ENCODE results near the gene CGAS. TPM values are rescaled to one million over a fixed set of nuclear protein-coding genes. Genes with fewer than 3 reads are reported as not detected.
"Not testable (repeated sequence)": the region's sequence is repeated elsewhere in the genome, so short reads cannot be mapped to it uniquely, and the experiment has no call there.

Gene CGAS
- total RNA-seq, 2 experiments from 2014 or later: 32.4 to 33.1 TPM

DNA sequence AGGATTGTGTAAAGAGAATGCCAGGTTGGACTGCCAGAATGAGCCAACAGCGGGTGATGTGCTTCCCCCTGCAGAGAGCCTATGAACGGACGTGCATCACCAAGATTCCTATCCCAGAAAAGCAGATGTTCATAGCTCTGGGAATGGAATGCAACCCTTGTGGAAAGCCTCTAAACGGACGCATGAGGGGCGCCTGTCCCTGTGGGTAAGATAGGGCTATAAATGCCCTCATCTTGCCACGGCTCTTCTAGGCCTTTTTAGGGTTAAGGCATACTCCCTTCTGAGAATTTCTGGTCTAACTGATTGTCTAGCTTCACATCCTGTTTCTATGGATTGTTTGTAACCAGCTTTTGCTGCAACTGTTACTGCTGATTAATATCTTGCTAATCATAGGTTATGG, 7.4 kb upstream of the CGAS start:
- H3K4me1 Mint-ChIP-seq (ENCODE audit: low read depth): peaks cover 57% of the 10 kb centered on the region
- not testable (repeated sequence) for H3K27me3 Mint-ChIP-seq (ENCODE audit: low read depth); H3K9me3 Mint-ChIP-seq (ENCODE audit: insufficient read depth); DNase-seq; ATAC-seq
- CTCF ChIA-PET: interaction anchor here (3.3 kb wide), 1 partner anchor 8 kb away, joined by 26 read pairs; the partner anchor contains the start of gene CGAS
- peak overlapping the region; percentile 94 for H3K4me3 Mint-ChIP-seq
- peaks cover 23% of the 10 kb centered on the region for H3K36me3 Mint-ChIP-seq (ENCODE audit: low read depth)
- H3K27ac Mint-ChIP-seq: peak overlapping the region; percentile 85
- POLR2A ChIA-PET: interaction anchor here (1.6 to 3.7 kb wide), 2 partner anchors 8 to 63 kb away, joined by 5 to 69 read pairs; partner anchors contain the start of gene EEF1A1

DNA sequence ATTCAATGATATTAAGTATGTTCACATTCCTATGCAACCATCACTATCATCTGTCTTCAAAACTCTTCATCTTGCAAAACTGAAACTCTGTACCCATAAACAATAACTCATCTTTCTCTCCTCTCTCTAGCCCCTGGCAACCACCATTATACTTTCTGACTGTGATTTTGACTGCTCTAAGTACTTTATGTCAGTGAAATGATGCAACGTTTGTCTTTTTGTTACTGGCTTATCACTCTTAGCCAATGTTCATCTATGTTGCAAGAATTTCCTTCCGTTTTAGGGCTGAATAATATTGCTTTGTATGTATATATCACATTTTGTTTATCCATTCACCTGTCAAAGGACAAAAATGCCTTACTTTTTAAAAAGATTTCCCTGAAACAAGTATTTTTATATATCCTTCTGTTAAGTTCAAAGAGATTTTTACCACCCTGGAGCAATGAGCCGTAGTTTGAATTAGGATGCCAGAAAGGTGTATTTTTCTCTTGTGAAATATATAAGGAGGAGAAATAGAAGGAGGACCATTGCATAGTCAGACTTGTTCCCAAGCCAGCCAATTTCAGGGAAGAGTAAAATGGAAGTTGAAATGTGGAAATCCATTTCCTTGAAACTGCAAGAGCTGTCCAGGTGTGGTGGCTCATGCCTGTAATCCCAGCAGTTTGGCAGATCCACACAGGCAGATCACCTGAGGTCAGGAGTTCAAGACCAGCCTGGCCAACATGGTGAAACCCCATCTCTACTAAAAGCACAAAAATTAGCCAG, 4.0 kb upstream of the CGAS start:
- DNase-seq (no peak), ATAC-seq (no peak)
- Mint-ChIP-seq H3K4me3 (no peak overlapping the region), H3K27me3 (ENCODE audit: low read depth) (no peaks in the 10 kb centered on the region), H3K9me3 (ENCODE audit: insufficient read depth) (no peaks in the 10 kb centered on the region), H3K4me1 (ENCODE audit: low read depth) (peaks cover 53% of the 10 kb centered on the region), H3K36me3 (ENCODE audit: low read depth) (peaks cover 3% of the 10 kb centered on the region), H3K27ac (peak overlapping the region; percentile 37)
- ChIA-PET CTCF (no interaction called here), POLR2A (no interaction called here)

DNA sequence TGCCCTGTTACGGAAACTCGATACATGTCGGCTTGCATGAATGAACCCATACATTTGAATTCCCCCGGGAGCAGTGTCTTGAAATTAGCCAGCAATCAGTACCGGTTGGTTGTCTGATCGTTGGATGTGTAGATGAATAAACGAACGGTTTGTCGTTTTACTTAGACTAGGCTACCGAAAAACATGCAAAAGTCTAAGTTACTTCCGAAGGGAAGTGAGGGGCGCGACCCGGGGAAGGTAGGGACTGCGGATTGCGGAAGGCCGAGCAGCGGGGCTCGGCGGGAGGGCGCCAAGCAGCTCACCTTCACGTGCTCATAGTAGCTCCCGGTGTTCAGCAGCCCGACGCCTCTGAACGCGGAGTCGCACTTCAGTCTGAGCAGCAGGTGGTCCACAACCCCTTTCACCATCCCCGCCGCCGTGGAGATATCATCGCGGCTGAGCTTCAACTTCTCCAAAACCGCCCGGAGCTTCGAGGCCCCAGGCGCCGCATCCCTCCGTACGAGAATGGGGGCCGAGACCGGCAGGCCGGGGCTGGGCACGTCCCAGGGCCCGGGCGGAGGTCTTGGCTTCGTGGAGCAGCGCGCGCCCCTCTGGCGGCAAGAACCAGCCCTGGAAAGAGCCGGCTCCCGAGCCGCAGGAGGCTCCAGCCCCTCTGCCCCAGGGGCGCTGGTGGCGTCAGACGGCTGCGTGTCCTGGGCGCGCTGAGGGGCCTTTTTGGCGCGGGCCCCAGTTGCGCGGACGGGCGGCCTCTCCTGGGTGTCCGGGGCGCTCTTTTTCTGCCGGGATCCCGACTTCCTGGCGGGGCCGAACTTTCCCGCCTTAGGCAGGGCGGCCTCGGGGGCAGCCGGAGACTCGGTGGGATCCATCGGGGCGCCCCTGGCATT, 632 bp downstream of the CGAS start:
- ATAC-seq: peak; percentile 63
- POLR2A ChIA-PET: interaction anchor here (0.6 to 3.9 kb wide), 14 partner anchors 8 to 202 kb away, joined by 3 to 150 read pairs (median 6); partner anchors contain the start of genes EEF1A1 and MTO1
- peak; percentile 62 for DNase-seq
- peaks cover 33% of the 10 kb centered on the region for H3K36me3 Mint-ChIP-seq (ENCODE audit: low read depth)
- H3K4me3 Mint-ChIP-seq: peak overlapping the region; percentile 89
- CTCF ChIA-PET: interaction anchor here (1.4 to 3.8 kb wide), 4 partner anchors 10 to 61 kb away, joined by 3 to 26 read pairs (median 6); partner anchors contain the start of gene MTO1
- H3K4me1 Mint-ChIP-seq (ENCODE audit: low read depth): peaks cover 45% of the 10 kb centered on the region
- no peaks in the 10 kb centered on the region for H3K27me3 Mint-ChIP-seq (ENCODE audit: low read depth)
- H3K27ac Mint-ChIP-seq: peak overlapping the region; percentile 90
- H3K9me3 Mint-ChIP-seq (ENCODE audit: insufficient read depth): no peaks in the 10 kb centered on the region

DNA sequence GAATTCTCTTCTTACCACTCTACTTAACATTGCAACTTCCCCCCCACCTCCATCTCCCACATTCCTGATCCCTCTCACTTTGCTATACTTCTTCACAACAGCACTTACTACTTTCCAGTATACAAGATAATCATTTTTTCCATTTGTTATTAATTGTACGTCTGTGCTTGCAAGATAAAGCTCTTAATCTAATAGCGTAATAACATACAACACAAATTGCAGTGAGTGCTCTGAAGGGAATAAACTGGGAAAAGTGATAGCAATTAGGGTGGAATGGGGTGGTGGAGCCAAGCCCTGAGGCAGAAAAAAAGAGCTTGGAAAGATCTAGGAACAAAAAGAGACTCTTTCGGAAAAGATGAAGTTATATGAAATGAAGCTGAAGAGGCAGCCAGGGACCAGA, 8.5 kb downstream of the CGAS start:
- POLR2A ChIA-PET: interaction anchor here (1.1 to 2.7 kb wide), 3 partner anchors 9 to 57 kb away, joined by 3 to 8 read pairs (median 3); partner anchors contain the start of genes CGAS and MTO1

DNA sequence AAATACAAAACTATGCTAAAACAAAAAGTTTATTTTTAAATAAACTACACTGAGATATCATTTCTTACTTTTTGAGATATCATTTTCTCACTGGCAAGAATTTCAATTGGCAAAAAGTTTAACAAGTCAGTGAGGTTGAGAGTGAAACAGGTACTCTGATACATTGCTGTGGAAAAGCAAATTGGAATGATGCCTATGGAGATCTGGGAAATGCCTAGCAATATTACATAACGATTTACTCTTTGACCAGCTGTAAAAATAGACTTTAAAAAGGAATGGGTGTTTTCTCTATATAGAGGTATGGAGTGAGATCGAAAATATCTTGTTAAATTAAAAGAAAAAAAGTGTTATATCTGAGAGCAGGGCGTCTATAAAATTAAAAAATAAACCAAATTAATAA, 16.9 kb downstream of the CGAS start:
- no peak overlapping the region for H3K27ac Mint-ChIP-seq
- peaks cover 52% of the 10 kb centered on the region for H3K36me3 Mint-ChIP-seq (ENCODE audit: low read depth)
- no peak overlapping the region for H3K4me3 Mint-ChIP-seq
- H3K9me3 Mint-ChIP-seq (ENCODE audit: insufficient read depth): no peaks in the 10 kb centered on the region
- peaks cover 20% of the 10 kb centered on the region for H3K4me1 Mint-ChIP-seq (ENCODE audit: low read depth)
- ChIA-PET CTCF (no interaction called here), POLR2A (interaction anchor here (1.0 to 1.1 kb wide), 2 partner anchors 16 to 27 kb away, joined by 3 read pairs; partner anchors contain the start of gene MTO1)
- H3K27me3 Mint-ChIP-seq (ENCODE audit: low read depth): no peaks in the 10 kb centered on the region
- no peak for ATAC-seq
- no peak for DNase-seq

More for the DNA sequence above, 8.5 kb downstream of the CGAS start:
- CTCF ChIA-PET: no interaction called here
- peaks cover 60% of the 10 kb centered on the region for H3K36me3 Mint-ChIP-seq (ENCODE audit: low read depth)
- peaks cover 50% of the 10 kb centered on the region for H3K4me1 Mint-ChIP-seq (ENCODE audit: low read depth)
- no peak overlapping the region for H3K4me3 Mint-ChIP-seq
- H3K27ac Mint-ChIP-seq: no peak overlapping the region
- DNase-seq: no peak
- no peaks in the 10 kb centered on the region for H3K9me3 Mint-ChIP-seq (ENCODE audit: insufficient read depth)
- no peaks in the 10 kb centered on the region for H3K27me3 Mint-ChIP-seq (ENCODE audit: low read depth)
- ATAC-seq: no peak

DNA sequence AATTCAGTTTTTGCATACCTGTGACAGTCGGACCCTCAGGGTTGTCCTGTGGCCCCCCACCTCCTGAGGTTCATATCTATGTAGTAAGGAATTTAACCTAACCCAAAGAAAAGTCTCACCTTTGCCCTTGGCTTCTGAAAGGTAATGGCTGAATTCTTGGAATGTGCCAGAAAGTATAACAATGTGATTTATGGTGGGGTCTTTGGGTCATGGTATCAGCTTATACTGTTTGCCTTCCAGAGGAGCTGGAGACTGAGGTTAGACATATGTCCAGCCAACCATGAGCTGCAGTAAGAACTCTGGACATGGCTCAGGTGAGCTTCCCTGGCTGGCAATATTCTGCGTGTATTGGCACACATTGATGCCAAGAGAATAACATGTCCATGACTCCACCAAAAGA, 30.6 kb downstream of the CGAS start:
- CTCF ChIA-PET: interaction anchor here (1.1 kb wide), 1 partner anchor 10 kb away, joined by 3 read pairs; no protein-coding TSS in a partner anchor

DNA sequence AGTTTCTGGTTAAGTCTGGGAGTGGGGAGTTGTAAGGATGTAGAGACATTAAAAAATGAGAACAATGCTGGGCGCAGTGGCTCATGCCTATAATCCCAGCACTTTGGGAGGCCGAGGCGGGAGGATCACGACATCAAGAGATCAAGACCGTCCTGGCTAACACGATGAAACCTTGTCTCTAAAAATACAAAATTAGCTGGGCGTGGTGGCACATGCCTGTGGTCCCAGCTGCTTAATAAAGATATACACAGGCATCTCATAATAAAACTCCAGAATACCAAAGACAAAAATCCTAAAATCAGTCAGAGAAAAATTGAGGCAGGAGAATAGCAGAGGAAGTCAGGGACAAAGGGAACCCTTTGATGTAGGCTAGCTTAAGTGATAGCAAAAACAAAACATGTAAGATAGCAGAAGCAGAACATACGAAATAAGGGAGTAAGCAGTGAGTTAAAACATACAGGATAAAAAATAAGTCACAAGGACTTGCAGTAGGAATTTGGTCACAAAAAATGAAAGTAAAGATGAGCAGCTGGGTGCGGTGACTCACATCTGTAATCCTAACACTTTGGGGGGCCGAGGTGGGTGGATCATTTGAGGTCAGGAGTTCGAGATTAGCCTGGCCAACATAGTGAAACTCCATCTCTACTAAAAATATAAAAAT, 33.9 kb downstream of the CGAS start:
- Mint-ChIP-seq H3K9me3 (ENCODE audit: insufficient read depth) (no peaks in the 10 kb centered on the region), H3K4me1 (ENCODE audit: low read depth) (peaks cover 35% of the 10 kb centered on the region), H3K4me3 (no peak overlapping the region), H3K27me3 (ENCODE audit: low read depth) (no peaks in the 10 kb centered on the region), H3K27ac (peak overlapping the region; percentile 53), H3K36me3 (ENCODE audit: low read depth) (peaks cover 57% of the 10 kb centered on the region)
- ChIA-PET POLR2A (no interaction called here), CTCF (no interaction called here)
- no peak for DNase-seq
- no peak for ATAC-seq

More for the DNA sequence above, 30.6 kb downstream of the CGAS start:
- Mint-ChIP-seq H3K36me3 (ENCODE audit: low read depth) (peaks cover 56% of the 10 kb centered on the region), H3K9me3 (ENCODE audit: insufficient read depth) (no peaks in the 10 kb centered on the region), H3K4me1 (ENCODE audit: low read depth) (peaks cover 43% of the 10 kb centered on the region), H3K4me3 (peak overlapping the region; percentile 66), H3K27me3 (ENCODE audit: low read depth) (no peaks in the 10 kb centered on the region), H3K27ac (peak overlapping the region; percentile 94)
- ATAC-seq: no peak
- no peak for DNase-seq
- POLR2A ChIA-PET: interaction anchor here (1.8 to 2.5 kb wide), 3 partner anchors 30 to 99 kb away, joined by 4 to 12 read pairs (median 8); partner anchors contain the start of genes CGAS and MTO1

DNA sequence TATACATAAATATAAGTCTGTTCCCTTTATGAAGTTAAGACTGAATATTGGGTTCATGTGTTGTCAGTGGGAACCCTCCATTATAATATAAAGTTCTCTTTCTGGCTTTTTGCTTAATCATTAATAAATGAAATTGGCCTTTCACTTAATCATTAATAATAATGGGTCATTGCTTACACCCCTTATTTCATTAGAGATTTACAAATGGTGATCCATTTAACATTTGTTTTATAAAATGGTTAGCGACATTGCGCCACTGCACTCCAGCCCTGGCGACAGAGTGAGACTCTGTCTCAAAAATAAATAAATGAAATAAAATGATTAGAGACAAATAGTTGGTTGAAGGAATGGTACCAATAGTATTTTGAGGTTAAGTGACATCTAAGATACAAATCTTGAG, 39.0 kb downstream of the CGAS start:
- ChIA-PET CTCF (no interaction called here), POLR2A (no interaction called here)
- DNase-seq: no peak
- H3K4me3 Mint-ChIP-seq: no peak overlapping the region
- no peak for ATAC-seq
- no peaks in the 10 kb centered on the region for H3K27me3 Mint-ChIP-seq (ENCODE audit: low read depth)
- H3K36me3 Mint-ChIP-seq (ENCODE audit: low read depth): peaks cover 30% of the 10 kb centered on the region
- H3K9me3 Mint-ChIP-seq (ENCODE audit: insufficient read depth): no peaks in the 10 kb centered on the region
- peaks cover 4% of the 10 kb centered on the region for H3K4me1 Mint-ChIP-seq (ENCODE audit: low read depth)
- H3K27ac Mint-ChIP-seq: no peak overlapping the region

DNA sequence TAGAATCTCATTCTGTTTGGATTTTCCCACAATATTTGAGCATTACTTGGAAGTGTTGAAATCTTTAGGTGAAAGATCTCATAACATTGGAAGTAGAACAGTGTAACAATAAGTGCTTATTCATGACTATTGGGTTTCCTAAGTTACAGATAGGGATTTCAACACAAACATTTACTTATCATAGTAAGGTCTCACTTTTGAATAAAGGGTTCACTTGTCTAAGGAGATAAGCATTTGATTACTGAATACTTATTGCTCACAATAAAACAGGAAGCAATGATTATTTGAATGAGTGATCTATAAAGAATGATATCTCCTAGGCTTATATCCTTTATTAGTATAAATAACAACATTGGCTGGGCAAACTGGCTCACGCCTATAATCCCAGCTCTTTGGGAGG, 42.7 kb downstream of the CGAS start:
- ChIA-PET CTCF (interaction anchor here (0.9 kb wide), 1 partner anchor 41 kb away, joined by 3 read pairs; no protein-coding TSS in a partner anchor), POLR2A (no interaction called here)
- Mint-ChIP-seq H3K4me1 (ENCODE audit: low read depth) (no peaks in the 10 kb centered on the region), H3K36me3 (ENCODE audit: low read depth) (peaks cover 9% of the 10 kb centered on the region), H3K27me3 (ENCODE audit: low read depth) (no peaks in the 10 kb centered on the region), H3K27ac (no peak overlapping the region), H3K9me3 (ENCODE audit: insufficient read depth) (no peaks in the 10 kb centered on the region), H3K4me3 (no peak overlapping the region)
- no peak for ATAC-seq
- DNase-seq: no peak

DNA sequence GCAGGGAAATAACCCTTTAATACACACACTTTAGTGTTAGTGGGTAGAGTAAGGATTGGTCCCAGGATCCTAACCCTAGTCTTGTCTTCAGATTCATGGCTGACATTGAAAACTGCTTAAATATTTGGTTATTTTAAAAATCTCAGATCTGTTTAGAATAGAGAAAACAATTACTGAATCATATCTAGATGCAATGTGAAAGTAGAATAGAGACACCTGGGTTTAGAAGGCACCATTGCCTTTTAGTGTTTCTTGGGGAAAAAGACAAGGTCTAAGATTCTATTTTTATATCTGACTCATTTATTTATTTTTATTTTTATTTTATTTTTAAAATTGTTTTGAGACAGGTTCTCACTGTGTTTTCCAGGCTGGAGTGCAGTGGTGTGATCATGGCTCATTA, 51.4 kb downstream of the CGAS start:
- Mint-ChIP-seq H3K27ac (no peak overlapping the region), H3K27me3 (ENCODE audit: low read depth) (peaks cover 2% of the 10 kb centered on the region), H3K36me3 (ENCODE audit: low read depth) (peaks cover 1% of the 10 kb centered on the region), H3K9me3 (ENCODE audit: insufficient read depth) (no peaks in the 10 kb centered on the region), H3K4me1 (ENCODE audit: low read depth) (no peaks in the 10 kb centered on the region), H3K4me3 (no peak overlapping the region)
- ChIA-PET POLR2A (interaction anchor here (1.1 kb wide), 1 partner anchor 61 kb away, joined by 4 read pairs; the partner anchor contains the start of gene MTO1), CTCF (no interaction called here)
- no peak for DNase-seq
- ATAC-seq: no peak

DNA sequence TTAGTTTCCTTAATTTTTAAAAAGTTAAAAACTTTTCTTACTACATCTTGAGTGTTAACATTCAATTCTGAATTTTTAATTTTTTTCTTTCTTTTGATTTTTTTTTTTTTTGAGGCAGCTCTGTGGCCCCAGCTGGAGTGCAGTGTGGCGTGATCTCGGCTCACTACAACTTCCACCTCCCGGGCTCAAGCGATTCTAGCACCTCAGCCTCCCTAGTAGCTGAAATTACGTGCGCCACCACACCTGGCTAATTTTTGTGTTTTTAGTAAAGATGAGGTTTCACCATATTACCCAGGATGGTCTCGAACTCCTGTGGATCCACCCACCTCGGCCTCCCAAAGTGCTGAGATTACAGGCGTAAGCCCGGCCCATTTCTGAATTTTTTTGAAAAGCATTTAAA, 56.2 kb downstream of the CGAS start:
- Mint-ChIP-seq H3K9me3 (ENCODE audit: insufficient read depth) (no peaks in the 10 kb centered on the region), H3K4me3 (no peak overlapping the region), H3K27me3 (ENCODE audit: low read depth) (peaks cover 2% of the 10 kb centered on the region), H3K27ac (no peak overlapping the region), H3K36me3 (ENCODE audit: low read depth) (peaks cover 5% of the 10 kb centered on the region), H3K4me1 (ENCODE audit: low read depth) (peaks cover 19% of the 10 kb centered on the region)
- CTCF ChIA-PET: no interaction called here
- no peak for ATAC-seq
- DNase-seq: no peak
- POLR2A ChIA-PET: no interaction called here

Data from activated CD8-positive, alpha-beta T cell treated with anti-CD3 and anti-CD28 coated beads, Interleukin-2, amount 10 ng/mL, durations not matched to agents 7 days and 5 days (primary cell).